IPS-18a (cell line): ENCODE measurements around the gene HHIP.

Experiments used
- H3K27ac ChIP-seq: one replicate; pipeline ENCODE4 v1.5.1; 2013; ENCODE audit warnings: low read length
- H3K27me3 ChIP-seq: one replicate; pipeline ENCODE4 v1.6.1; 2013; ENCODE audit warnings: mild to moderate bottlenecking, low read length; ENCODE audit not compliant: control insufficient read depth, insufficient read depth
- H3K36me3 ChIP-seq: one replicate; pipeline ENCODE4 v1.6.1; 2013; ENCODE audit warnings: low read depth, low read length; ENCODE audit not compliant: control insufficient read depth
- H3K4me1 ChIP-seq: one replicate; pipeline ENCODE4 v1.6.1; 2013; ENCODE audit warnings: low read depth, low read length; ENCODE audit not compliant: control insufficient read depth
- H3K4me3 ChIP-seq: one replicate; pipeline ENCODE4 v1.5.1; 2013; ENCODE audit warnings: low read length
- H3K9ac ChIP-seq: one replicate; pipeline ENCODE4 v1.6.1; 2013; ENCODE audit warnings: mild to moderate bottlenecking, low read length, moderate library complexity
- H3K9me3 ChIP-seq: one replicate; pipeline ENCODE4 v1.6.1; 2013; ENCODE audit warnings: low read depth, low read length; ENCODE audit not compliant: control insufficient read depth

The HHIP gene

GRCh38 chr4:144688035-144688569, 42.1 kb downstream of the HHIP start:
- Histone ChIP-seq H3K4me3 (no peak overlapping the region), H3K27me3 (no peaks in the 10 kb centered on the region), H3K9ac (no peak overlapping the region), H3K9me3 (no peaks in the 10 kb centered on the region), H3K36me3 (no peaks in the 10 kb centered on the region), H3K4me1 (peaks cover 12% of the 10 kb centered on the region), H3K27ac (no peak overlapping the region)

- Histone ChIP-seq H3K27ac (no peak overlapping the region), H3K4me1 (peaks cover 12% of the 10 kb centered on the region), H3K27me3 (no peaks in the 10 kb centered on the region), H3K9me3 (no peaks in the 10 kb centered on the region), H3K9ac (no peak overlapping the region), H3K4me3 (no peak overlapping the region), H3K36me3 (no peaks in the 10 kb centered on the region)
Observed at GRCh38 chr4:144689125-144689524, 43.2 kb downstream of the HHIP start.

GRCh38 chr4:144695721-144696120, 49.8 kb downstream of the HHIP start:
- H3K36me3 ChIP-seq, result no peaks in the 10 kb centered on the region
- no peak overlapping the region for H3K9ac ChIP-seq
- H3K9me3 ChIP-seq, result no peaks in the 10 kb centered on the region
- no peaks in the 10 kb centered on the region for H3K4me1 ChIP-seq
- H3K27ac ChIP-seq, result no peak overlapping the region
- no peak overlapping the region for H3K4me3 ChIP-seq
- H3K27me3 ChIP-seq, result no peaks in the 10 kb centered on the region

GRCh38 chr4:144696376-144696775, 50.4 kb downstream of the HHIP start:
- Histone ChIP-seq H3K4me3 (no peak overlapping the region), H3K9me3 (no peaks in the 10 kb centered on the region), H3K9ac (no peak overlapping the region), H3K36me3 (no peaks in the 10 kb centered on the region), H3K27ac (no peak overlapping the region), H3K4me1 (no peaks in the 10 kb centered on the region), H3K27me3 (no peaks in the 10 kb centered on the region)

- H3K9ac ChIP-seq, result no peak overlapping the region
Observed at GRCh38 chr4:144699565-144699964, 53.6 kb downstream of the HHIP start.

GRCh38 chr4:144701683-144702233, 55.8 kb downstream of the HHIP start:
- Histone ChIP-seq H3K4me1 (peaks cover 10% of the 10 kb centered on the region), H3K27ac (no peak overlapping the region), H3K36me3 (no peaks in the 10 kb centered on the region), H3K4me3 (no peak overlapping the region), H3K9ac (no peak overlapping the region), H3K27me3 (no peaks in the 10 kb centered on the region), H3K9me3 (no peaks in the 10 kb centered on the region)

More at GRCh38 chr4:144699565-144699964, 53.6 kb downstream of the HHIP start:
- no peaks in the 10 kb centered on the region for H3K36me3 ChIP-seq
- no peaks in the 10 kb centered on the region for H3K27me3 ChIP-seq
- no peak overlapping the region for H3K27ac ChIP-seq
- H3K9me3 ChIP-seq, result no peaks in the 10 kb centered on the region
- no peak overlapping the region for H3K4me3 ChIP-seq
- no peaks in the 10 kb centered on the region for H3K4me1 ChIP-seq

GRCh38 chr4:144703494-144703893, 57.5 kb downstream of the HHIP start:
- Histone ChIP-seq H3K27ac (no peak overlapping the region), H3K27me3 (no peaks in the 10 kb centered on the region), H3K9ac (no peak overlapping the region), H3K36me3 (no peaks in the 10 kb centered on the region), H3K4me3 (no peak overlapping the region), H3K4me1 (peaks cover 11% of the 10 kb centered on the region), H3K9me3 (no peaks in the 10 kb centered on the region)

- Histone ChIP-seq H3K9me3 (no peaks in the 10 kb centered on the region), H3K4me1 (peaks cover 11% of the 10 kb centered on the region), H3K4me3 (no peak overlapping the region), H3K27me3 (no peaks in the 10 kb centered on the region), H3K27ac (no peak overlapping the region), H3K36me3 (no peaks in the 10 kb centered on the region), H3K9ac (no peak overlapping the region)
Observed at GRCh38 chr4:144705601-144706590, 59.9 kb downstream of the HHIP start.

- Histone ChIP-seq H3K4me1 (peaks cover 15% of the 10 kb centered on the region), H3K4me3 (no peak overlapping the region), H3K9ac (no peak overlapping the region), H3K9me3 (no peaks in the 10 kb centered on the region), H3K27me3 (no peaks in the 10 kb centered on the region), H3K36me3 (no peaks in the 10 kb centered on the region), H3K27ac (no peak overlapping the region)
Observed at GRCh38 chr4:144709159-144709558, 63.2 kb downstream of the HHIP start.

GRCh38 chr4:144709793-144710525, 64.0 kb downstream of the HHIP start:
- Histone ChIP-seq H3K4me1 (peaks cover 15% of the 10 kb centered on the region), H3K4me3 (no peak overlapping the region), H3K9me3 (no peaks in the 10 kb centered on the region), H3K27ac (no peak overlapping the region), H3K36me3 (no peaks in the 10 kb centered on the region), H3K27me3 (no peaks in the 10 kb centered on the region), H3K9ac (no peak overlapping the region)

- peaks cover 15% of the 10 kb centered on the region for H3K4me1 ChIP-seq
- no peak overlapping the region for H3K9ac ChIP-seq
- H3K4me3 ChIP-seq, result no peak overlapping the region
- no peak overlapping the region for H3K27ac ChIP-seq
- no peaks in the 10 kb centered on the region for H3K9me3 ChIP-seq
- no peaks in the 10 kb centered on the region for H3K36me3 ChIP-seq
- H3K27me3 ChIP-seq, result no peaks in the 10 kb centered on the region
Observed at GRCh38 chr4:144710526-144710912, 64.6 kb downstream of the HHIP start.
